Measurements from ENCODE around the gene MIS18BP1. TPM values are rescaled to one million over a fixed set of nuclear protein-coding genes. Genes with fewer than 3 reads are reported as not detected.

The MIS18BP1 gene
- total and polyA plus RNA-seq, 4 donors = 3.6 to 39.9 (median 13.5) TPM

DNA sequence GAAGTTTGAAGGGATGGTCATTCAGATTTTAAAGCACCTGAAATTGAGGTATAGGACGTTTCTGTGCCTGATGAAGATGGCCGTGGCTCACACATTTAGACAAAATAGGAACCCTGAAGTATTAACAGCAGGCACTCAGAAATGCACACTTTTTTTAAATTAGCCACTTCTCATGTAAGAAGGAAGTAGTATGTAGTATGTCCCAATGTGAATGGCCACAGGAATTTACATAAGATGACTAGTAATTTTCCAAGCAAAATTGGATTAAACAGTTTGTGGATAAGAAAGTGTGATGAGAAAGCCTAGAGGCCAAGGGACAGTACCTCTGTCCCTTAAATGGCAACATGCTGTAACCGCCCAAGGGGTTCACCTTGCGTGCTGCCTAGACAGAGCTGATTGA is 1.8 kb upstream of the MIS18BP1 start:
- Histone ChIP-seq H3K9me3 (ENCODE audit: control insufficient read depth in 4 of 4, low read length in 3 of 4) (peaks cover 0 to 3% (median 1%) of the 10 kb centered on the region in 4 donors), H3K36me3 (ENCODE audit: control insufficient read depth in 4 of 4, insufficient read depth in 3 of 4, low read depth in 1 of 4, low read length in 3 of 4) (no peaks in the 10 kb centered on the region), H3K4me1 (ENCODE audit: control insufficient read depth in 4 of 4, insufficient read depth in 4 of 4, low read length in 3 of 4) (peaks cover 0 to 11% (median 6%) of the 10 kb centered on the region in 4 donors), H3K4me3 (ENCODE audit: low read depth in 1 of 3, low read length in 3 of 3) (no peak overlapping the region), H3K27me3 (ENCODE audit: control insufficient read depth in 4 of 4, insufficient read depth in 4 of 4, low read length in 3 of 4) (no peaks in the 10 kb centered on the region), H3K9ac (ENCODE audit: low read depth in 1 of 2, low read length in 2 of 2) (no peak overlapping the region), H3K27ac (ENCODE audit: low read depth in 1 of 2, low read length in 2 of 2) (no peak overlapping the region)
- TF ChIP-seq, protein P1, sequence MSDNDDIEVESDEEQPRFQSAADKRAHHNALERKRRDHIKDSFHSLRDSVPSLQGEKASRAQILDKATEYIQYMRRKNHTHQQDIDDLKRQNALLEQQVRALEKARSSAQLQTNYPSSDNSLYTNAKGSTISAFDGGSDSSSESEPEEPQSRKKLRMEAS (IDR thresholded peaks at IDR 0.05) = no peak
- TF ChIP-seq, protein P2, sequence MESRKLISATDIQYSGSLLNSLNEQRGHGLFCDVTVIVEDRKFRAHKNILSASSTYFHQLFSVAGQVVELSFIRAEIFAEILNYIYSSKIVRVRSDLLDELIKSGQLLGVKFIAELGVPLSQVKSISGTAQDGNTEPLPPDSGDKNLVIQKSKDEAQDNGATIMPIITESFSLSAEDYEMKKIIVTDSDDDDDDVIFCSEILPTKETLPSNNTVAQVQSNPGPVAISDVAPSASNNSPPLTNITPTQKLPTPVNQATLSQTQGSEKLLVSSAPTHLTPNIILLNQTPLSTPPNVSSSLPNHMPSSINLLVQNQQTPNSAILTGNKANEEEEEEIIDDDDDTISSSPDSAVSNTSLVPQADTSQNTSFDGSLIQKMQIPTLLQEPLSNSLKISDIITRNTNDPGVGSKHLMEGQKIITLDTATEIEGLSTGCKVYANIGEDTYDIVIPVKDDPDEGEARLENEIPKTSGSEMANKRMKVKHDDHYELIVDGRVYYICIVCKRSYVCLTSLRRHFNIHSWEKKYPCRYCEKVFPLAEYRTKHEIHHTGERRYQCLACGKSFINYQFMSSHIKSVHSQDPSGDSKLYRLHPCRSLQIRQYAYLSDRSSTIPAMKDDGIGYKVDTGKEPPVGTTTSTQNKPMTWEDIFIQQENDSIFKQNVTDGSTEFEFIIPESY (IDR thresholded peaks at IDR 0.05) = no peak
- TF ChIP-seq FOXA2 (IDR thresholded peaks at IDR 0.05) = no peak
- TF ChIP-seq, protein P3, sequence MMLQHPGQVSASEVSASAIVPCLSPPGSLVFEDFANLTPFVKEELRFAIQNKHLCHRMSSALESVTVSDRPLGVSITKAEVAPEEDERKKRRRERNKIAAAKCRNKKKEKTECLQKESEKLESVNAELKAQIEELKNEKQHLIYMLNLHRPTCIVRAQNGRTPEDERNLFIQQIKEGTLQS (IDR thresholded peaks at IDR 0.05) = no peak
- no peak for TF ChIP-seq RXRA (IDR thresholded peaks at IDR 0.05)
- DNase-seq (ENCODE audit: low spot score) = no peak
- 91% methylated on average over 4 of the region's 4 CpGs for WGBS

DNA sequence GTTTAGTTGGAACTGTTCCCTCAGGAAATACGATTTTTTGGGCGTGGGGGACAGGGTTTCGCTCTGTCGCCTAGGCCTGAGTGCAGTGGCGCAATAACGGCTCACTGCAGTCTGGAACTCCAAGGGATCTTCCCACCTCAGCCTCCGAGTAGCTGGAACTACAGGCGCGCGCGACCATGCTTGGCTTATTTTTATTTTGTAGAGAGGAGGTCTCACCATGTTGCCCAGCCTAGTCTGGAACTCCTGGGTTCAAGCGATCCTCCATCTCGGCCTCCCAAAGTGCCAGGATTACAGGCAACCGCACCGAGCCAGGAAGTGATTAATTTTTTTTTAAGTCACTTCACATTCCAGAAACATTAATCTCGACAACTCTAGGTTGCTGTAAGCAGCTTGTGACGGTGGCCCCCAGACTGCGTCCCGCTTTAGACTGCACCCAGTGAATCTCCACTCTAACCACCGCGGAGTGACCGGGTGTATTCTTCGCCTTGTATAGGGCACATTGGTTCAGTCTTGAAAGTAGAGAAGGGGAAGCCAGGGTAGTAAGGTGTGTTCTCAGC is 830 bp upstream of the MIS18BP1 start:
- Histone ChIP-seq H3K9me3 (ENCODE audit: control insufficient read depth in 4 of 4, low read length in 3 of 4) (peaks cover 0 to 3% (median 1%) of the 10 kb centered on the region in 4 donors), H3K27ac (ENCODE audit: low read depth in 1 of 2, low read length in 2 of 2) (peak overlapping the region; percentile 80 to 97), H3K4me3 (ENCODE audit: low read depth in 1 of 3, low read length in 3 of 3) (peak overlapping the region; percentile 64 to 96 (median 86)), H3K4me1 (ENCODE audit: control insufficient read depth in 4 of 4, insufficient read depth in 4 of 4, low read length in 3 of 4) (peaks cover 0 to 11% (median 6%) of the 10 kb centered on the region in 4 donors), H3K27me3 (ENCODE audit: control insufficient read depth in 4 of 4, insufficient read depth in 4 of 4, low read length in 3 of 4) (no peaks in the 10 kb centered on the region), H3K36me3 (ENCODE audit: control insufficient read depth in 4 of 4, insufficient read depth in 3 of 4, low read depth in 1 of 4, low read length in 3 of 4) (no peaks in the 10 kb centered on the region), H3K9ac (ENCODE audit: low read depth in 1 of 2, low read length in 2 of 2) (peak overlapping the region; percentile 73 to 81)
- TF ChIP-seq RAD21 (IDR thresholded peaks at IDR 0.05) = no peak
- TF ChIP-seq YY1 (IDR thresholded peaks at IDR 0.05) = peak; percentile 77
- DNase-seq (ENCODE audit: low spot score) = peak; percentile 44
- WGBS = 53% methylated on average over 23 of the region's 23 CpGs

DNA sequence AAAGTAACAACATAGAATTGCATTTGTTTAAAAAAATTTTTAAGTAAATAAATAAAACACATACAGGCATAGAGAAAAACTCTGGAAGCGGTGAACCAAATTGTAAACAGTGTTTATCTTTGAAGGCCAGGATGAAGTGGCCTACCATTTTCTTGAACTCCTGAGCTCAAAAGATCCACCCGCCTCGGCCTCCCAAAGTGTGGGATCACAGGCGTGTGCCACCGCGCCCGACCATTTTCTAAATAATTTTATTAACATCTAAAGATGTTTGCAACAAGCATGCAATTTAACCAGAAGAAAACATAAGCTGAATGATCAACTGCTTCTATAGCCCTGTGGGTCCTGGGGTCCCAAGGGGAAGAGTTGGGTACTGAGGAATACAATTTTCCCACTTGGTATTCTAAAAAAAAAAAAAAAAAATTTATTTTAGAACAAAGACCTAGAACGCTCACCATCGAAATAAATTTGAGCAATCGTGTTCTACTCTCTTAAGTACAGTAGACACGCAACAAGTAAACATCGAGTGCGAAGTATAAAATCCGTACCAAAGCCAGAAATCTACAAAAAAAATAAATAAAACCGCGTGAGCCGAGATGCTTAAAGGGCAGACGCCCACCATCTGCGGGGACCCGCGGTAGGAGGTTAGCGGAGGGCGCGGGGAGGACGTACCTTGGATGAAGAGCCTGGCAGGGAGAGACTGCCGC is 484 bp downstream of the MIS18BP1 start:
- TF ChIP-seq, protein P4, sequence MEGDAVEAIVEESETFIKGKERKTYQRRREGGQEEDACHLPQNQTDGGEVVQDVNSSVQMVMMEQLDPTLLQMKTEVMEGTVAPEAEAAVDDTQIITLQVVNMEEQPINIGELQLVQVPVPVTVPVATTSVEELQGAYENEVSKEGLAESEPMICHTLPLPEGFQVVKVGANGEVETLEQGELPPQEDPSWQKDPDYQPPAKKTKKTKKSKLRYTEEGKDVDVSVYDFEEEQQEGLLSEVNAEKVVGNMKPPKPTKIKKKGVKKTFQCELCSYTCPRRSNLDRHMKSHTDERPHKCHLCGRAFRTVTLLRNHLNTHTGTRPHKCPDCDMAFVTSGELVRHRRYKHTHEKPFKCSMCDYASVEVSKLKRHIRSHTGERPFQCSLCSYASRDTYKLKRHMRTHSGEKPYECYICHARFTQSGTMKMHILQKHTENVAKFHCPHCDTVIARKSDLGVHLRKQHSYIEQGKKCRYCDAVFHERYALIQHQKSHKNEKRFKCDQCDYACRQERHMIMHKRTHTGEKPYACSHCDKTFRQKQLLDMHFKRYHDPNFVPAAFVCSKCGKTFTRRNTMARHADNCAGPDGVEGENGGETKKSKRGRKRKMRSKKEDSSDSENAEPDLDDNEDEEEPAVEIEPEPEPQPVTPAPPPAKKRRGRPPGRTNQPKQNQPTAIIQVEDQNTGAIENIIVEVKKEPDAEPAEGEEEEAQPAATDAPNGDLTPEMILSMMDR (IDR thresholded peaks at IDR 0.05; ENCODE audit: low read depth, low read length, missing input control) = no peak
- TF ChIP-seq, protein P2 (IDR thresholded peaks at IDR 0.05) = no peak
- TF ChIP-seq NR2F2 (IDR thresholded peaks at IDR 0.05) = no peak
- TF ChIP-seq EGR1 (IDR thresholded peaks at IDR 0.05; ENCODE audit: low read depth in 2 of 2) = no peak
- TF ChIP-seq GABPA (IDR thresholded peaks at IDR 0.05 in 1 of 2, conservative IDR thresholded peaks at IDR 0.05 in 1 of 2) = no peak
- TF ChIP-seq RAD21 (IDR thresholded peaks at IDR 0.05) = no peak
- TF ChIP-seq FOXA2 (IDR thresholded peaks at IDR 0.05) = no peak
- TF ChIP-seq, protein P1 (IDR thresholded peaks at IDR 0.05) = no peak
- no peak for TF ChIP-seq YY1 (IDR thresholded peaks at IDR 0.05)
- no peaks in the 10 kb centered on the region for H3K36me3 ChIP-seq (ENCODE audit: control insufficient read depth in 4 of 4, insufficient read depth in 3 of 4, low read depth in 1 of 4, low read length in 3 of 4)
- WGBS = 2% methylated on average over 26 of the region's 26 CpGs
- no peaks in the 10 kb centered on the region for H3K9me3 ChIP-seq (ENCODE audit: control insufficient read depth in 4 of 4, low read length in 3 of 4)
- peak overlapping the region; percentile 64 to 96 (median 86) for H3K4me3 ChIP-seq (ENCODE audit: low read depth in 1 of 3, low read length in 3 of 3)
- peak overlapping the region; percentile 80 to 97 for H3K27ac ChIP-seq (ENCODE audit: low read depth in 1 of 2, low read length in 2 of 2)
- DNase-seq (ENCODE audit: low spot score) = peak; percentile 47
- H3K4me1 ChIP-seq (ENCODE audit: control insufficient read depth in 4 of 4, insufficient read depth in 4 of 4, low read length in 3 of 4) = peaks cover 0 to 11% (median 6%) of the 10 kb centered on the region in 4 donors
- no peaks in the 10 kb centered on the region for H3K27me3 ChIP-seq (ENCODE audit: control insufficient read depth in 4 of 4, insufficient read depth in 4 of 4, low read length in 3 of 4)
- peak overlapping the region; percentile 73 to 87 for H3K9ac ChIP-seq (ENCODE audit: low read depth in 1 of 2, low read length in 2 of 2)

Measured in liver (tissue), 9 donors.